HepG2 (cell line): ENCODE data around the gene HEATR1. TPM values are rescaled to one million over a fixed set of nuclear protein-coding genes. Genes with fewer than 3 reads are reported as not detected.

Experiments used
- BHLHE40 ChIP-seq: IDR thresholded peaks from 2 replicates; pipeline ENCODE4 v1.6.1; 2011; ENCODE audit warnings: low read length, improper control_type of control experiment
- EHMT2 ChIP-seq: fragments of 200-600 bp; sonication (generic); IDR thresholded peaks from 2 replicates; pipeline ENCODE4 v1.7.0; 2017; ENCODE audit warnings: antibody characterized with exemption, low read depth, low read length, borderline replicate concordance
- ELF4 ChIP-seq: sonication (generic); formaldehyde crosslinking; IDR thresholded peaks from 2 replicates; pipeline ENCODE4 v1.5.0; 2020; ENCODE audit warnings: missing genetic modification reagents, mild to moderate bottlenecking, moderate library complexity, borderline replicate concordance
- ESRRA ChIP-seq: sonication (generic); formaldehyde crosslinking; IDR thresholded peaks from 2 replicates; pipeline ENCODE4 v1.5.1; 2020; ENCODE audit warnings: mild to moderate bottlenecking, low read depth, missing genetic modification reagents
- HOXA9 ChIP-seq: sonication (generic); formaldehyde crosslinking; IDR thresholded peaks from 2 replicates; pipeline ENCODE4 v1.8.1; 2022; ENCODE audit warnings: missing genetic modification reagents, mild to moderate bottlenecking, moderate library complexity, borderline replicate concordance
- MED1 ChIP-seq: sonication (generic); formaldehyde crosslinking; IDR thresholded peaks from 2 replicates; pipeline ENCODE4 v1.4.0; 2020; ENCODE audit warnings: missing genetic modification reagents
- NFAT5 ChIP-seq: sonication (generic); formaldehyde crosslinking; IDR thresholded peaks from 2 replicates; pipeline ENCODE4 v1.4.0; 2020; ENCODE audit warnings: missing genetic modification reagents
- NONO ChIP-seq, 2 experiments: fragments of 450-650 bp in 1 of 2; sonication (generic) in 1 of 2; formaldehyde crosslinking in 1 of 2; IDR thresholded peaks in 1 of 2; conservative IDR thresholded peaks in 1 of 2; 2 replicates each; pipeline versions ENCODE4 v1.6.1 to v1.8.0; 2017 to 2022; ENCODE audit warnings: mild to moderate bottlenecking in 1 of 2, missing genetic modification reagents in 1 of 2, moderate library complexity in 1 of 2
- PHF8 ChIP-seq: sonication (generic); formaldehyde crosslinking; IDR thresholded peaks from 2 replicates; pipeline ENCODE4 v1.5.0; 2020; ENCODE audit warnings: missing genetic modification reagents
- SMAD3 ChIP-seq: sonication (generic); formaldehyde crosslinking; IDR thresholded peaks from 2 replicates; pipeline ENCODE4 v1.4.0; 2020; ENCODE audit warnings: missing genetic modification reagents
- SP4 ChIP-seq: sonication (generic); formaldehyde crosslinking; IDR thresholded peaks from 2 replicates; pipeline ENCODE4 v1.8.1; 2023; ENCODE audit warnings: mild to moderate bottlenecking, missing genetic modification reagents
- TBL1XR1 ChIP-seq: fragments of 150-350 bp; IDR thresholded peaks from 2 replicates; pipeline ENCODE4 v1.6.1; 2014; ENCODE audit warnings: borderline replicate concordance, low read length; ENCODE audit not compliant: partially characterized antibody
- TCF7 ChIP-seq: sonication (generic); IDR thresholded peaks from 2 replicates; pipeline ENCODE4 v1.6.1; 2016; ENCODE audit warnings: antibody characterized with exemption, low read depth
- TCF7L2 ChIP-seq: IDR thresholded peaks from 2 replicates; pipeline ENCODE4 v1.6.1; 2011; ENCODE audit warnings: mild to moderate bottlenecking, low read depth, low read length, moderate library complexity
- YY1 ChIP-seq: IDR thresholded peaks from 2 replicates; pipeline ENCODE4 v1.6.1; 2011; ENCODE audit warnings: low read length, low read depth, moderate library complexity, mild to moderate bottlenecking; ENCODE audit not compliant: insufficient read depth, insufficient replicate concordance
- ZBTB3 ChIP-seq: sonication (generic); formaldehyde crosslinking; IDR thresholded peaks from 2 replicates; pipeline ENCODE4 v1.4.0; 2020; ENCODE audit warnings: low read depth, mild to moderate bottlenecking, moderate library complexity, missing genetic modification reagents, borderline replicate concordance
- ZNF329 ChIP-seq: sonication (generic); formaldehyde crosslinking; IDR thresholded peaks from 2 replicates; pipeline ENCODE4 v1.9.0; 2021; ENCODE audit warnings: low read depth, mild to moderate bottlenecking, missing genetic modification reagents
- ZNF558 ChIP-seq: sonication (generic); formaldehyde crosslinking; IDR thresholded peaks from 2 replicates; pipeline ENCODE4 v1.9.0; 2022; ENCODE audit warnings: mild to moderate bottlenecking, missing genetic modification reagents, borderline replicate concordance
- ZNF780A ChIP-seq: sonication (generic); formaldehyde crosslinking; IDR thresholded peaks from 2 replicates; pipeline ENCODE4 v1.8.0; 2022; ENCODE audit warnings: mild to moderate bottlenecking, missing genetic modification reagents, moderate library complexity
- polyA plus RNA-seq, 8 experiments: library from polyadenylated mRNA; depleted of rRNA in 3 of 8; stranded (reverse) in 7 of 8; unstranded in 1 of 8; fragments of >200 nt; fragmentation: Illumina TruSeq in 4 of 8; extraction: Trizol in 4 of 8; gene quantifications; 2 replicates each; pipeline versions ENCODE4 v1.2.1 to v1.2.3, GENCODE V29; 2011 to 2016; ENCODE audit warnings: low read depth in 4 of 8, missing spikeins in 1 of 8, mixed read lengths in 1 of 8; ENCODE audit not compliant: insufficient read depth in 1 of 8
- total RNA-seq, 5 experiments: library from RNA; depleted of rRNA; stranded (reverse); fragments of >200 nt; fragmentation: Illumina TruSeq; extraction: Trizol; gene quantifications; 2 replicates each; pipeline ENCODE4 v1.2.3, GENCODE V29; 2016; ENCODE audit warnings: low read depth in 1 of 5
- TF ChIP-seq, protein P1 (sequence below): sonication (generic); formaldehyde crosslinking; IDR thresholded peaks from 2 replicates; pipeline ENCODE4 v1.8.1; 2023; ENCODE audit warnings: missing genetic modification reagents, inconsistent platforms, borderline replicate concordance
- TF ChIP-seq, protein P2 (sequence below): fragments of 450-650 bp; IDR thresholded peaks from 2 replicates; pipeline ENCODE4 v1.6.1; 2017
- TF ChIP-seq, protein P3 (sequence below): sonication (generic); formaldehyde crosslinking; IDR thresholded peaks from 2 replicates; pipeline ENCODE4 v1.4.0; 2020; ENCODE audit warnings: mild to moderate bottlenecking, low read depth, missing genetic modification reagents

Gene HEATR1
- total and polyA plus RNA-seq, 2 of the 13 experiments (the other 11 are each of a cell fraction or from before 2014, with no cell fraction given): 10.2 to 45.8 TPM

GRCh38 chr1:236523704-236524141 is 80.6 kb downstream of the HEATR1 start, which contains the start of gene LGALS8 (continued):
- TF ChIP-seq NONO (IDR thresholded peaks at IDR 0.05): no peak
- TF ChIP-seq NONO (CRISPR knock-in tag; conservative IDR thresholded peaks at IDR 0.05): no peak; the same call in 1 of the 2 replicates
- no peak for TF ChIP-seq TCF7
- no peak for TF ChIP-seq NFAT5 (CRISPR knock-in tag)
- no peak for TF ChIP-seq YY1
- TF ChIP-seq, protein P1, sequence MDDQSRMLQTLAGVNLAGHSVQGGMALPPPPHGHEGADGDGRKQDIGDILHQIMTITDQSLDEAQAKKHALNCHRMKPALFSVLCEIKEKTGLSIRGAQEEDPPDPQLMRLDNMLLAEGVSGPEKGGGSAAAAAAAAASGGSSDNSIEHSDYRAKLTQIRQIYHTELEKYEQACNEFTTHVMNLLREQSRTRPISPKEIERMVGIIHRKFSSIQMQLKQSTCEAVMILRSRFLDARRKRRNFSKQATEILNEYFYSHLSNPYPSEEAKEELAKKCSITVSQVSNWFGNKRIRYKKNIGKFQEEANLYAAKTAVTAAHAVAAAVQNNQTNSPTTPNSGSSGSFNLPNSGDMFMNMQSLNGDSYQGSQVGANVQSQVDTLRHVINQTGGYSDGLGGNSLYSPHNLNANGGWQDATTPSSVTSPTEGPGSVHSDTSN: peak; percentile 51; the same call in 1 of the 2 replicates
- no peak; the same call in 1 of the 2 replicates for TF ChIP-seq ZNF329
- TF ChIP-seq, protein P2, sequence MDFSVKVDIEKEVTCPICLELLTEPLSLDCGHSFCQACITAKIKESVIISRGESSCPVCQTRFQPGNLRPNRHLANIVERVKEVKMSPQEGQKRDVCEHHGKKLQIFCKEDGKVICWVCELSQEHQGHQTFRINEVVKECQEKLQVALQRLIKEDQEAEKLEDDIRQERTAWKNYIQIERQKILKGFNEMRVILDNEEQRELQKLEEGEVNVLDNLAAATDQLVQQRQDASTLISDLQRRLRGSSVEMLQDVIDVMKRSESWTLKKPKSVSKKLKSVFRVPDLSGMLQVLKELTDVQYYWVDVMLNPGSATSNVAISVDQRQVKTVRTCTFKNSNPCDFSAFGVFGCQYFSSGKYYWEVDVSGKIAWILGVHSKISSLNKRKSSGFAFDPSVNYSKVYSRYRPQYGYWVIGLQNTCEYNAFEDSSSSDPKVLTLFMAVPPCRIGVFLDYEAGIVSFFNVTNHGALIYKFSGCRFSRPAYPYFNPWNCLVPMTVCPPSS: no peak
- no peak for TF ChIP-seq BHLHE40
- TF ChIP-seq ESRRA (CRISPR knock-in tag): no peak; the same call in 1 of the 2 replicates
- no peak for TF ChIP-seq ZBTB3 (CRISPR knock-in tag)
- TF ChIP-seq HOXA9 (CRISPR knock-in tag): no peak
- TF ChIP-seq TBL1XR1: no peak
- TF ChIP-seq ZNF780A (CRISPR knock-in tag): no peak
- no peak for TF ChIP-seq SMAD3
- TF ChIP-seq ZNF558 (CRISPR knock-in tag): no peak
- TF ChIP-seq SP4 (CRISPR knock-in tag): no peak
- TF ChIP-seq EHMT2: no peak
- TF ChIP-seq TCF7L2: no peak
- no peak; the same call in 1 of the 2 replicates for TF ChIP-seq MED1 (CRISPR knock-in tag)
- TF ChIP-seq, protein P3, sequence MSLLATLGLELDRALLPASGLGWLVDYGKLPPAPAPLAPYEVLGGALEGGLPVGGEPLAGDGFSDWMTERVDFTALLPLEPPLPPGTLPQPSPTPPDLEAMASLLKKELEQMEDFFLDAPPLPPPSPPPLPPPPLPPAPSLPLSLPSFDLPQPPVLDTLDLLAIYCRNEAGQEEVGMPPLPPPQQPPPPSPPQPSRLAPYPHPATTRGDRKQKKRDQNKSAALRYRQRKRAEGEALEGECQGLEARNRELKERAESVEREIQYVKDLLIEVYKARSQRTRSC: no peak
- no peak for TF ChIP-seq ELF4 (CRISPR knock-in tag)
- TF ChIP-seq PHF8: peak; percentile 68; the same call in 1 of the 2 replicates
